Skin epidermis (tissue), 12 donors: ENCODE results near the gene CLASP1.
"Not testable (repeated sequence)": the region's sequence is repeated elsewhere in the genome, so short reads cannot be mapped to it uniquely, and the experiment has no call there.

ENCODE experiments used
- H3K27ac ChIP-seq, 21 experiments: fragments of 200-600 bp; sonication (generic) in 11 of 21; one replicate each; pipeline ENCODE4 v1.5.0; 2020; ENCODE audit warnings: mild to moderate bottlenecking in 3 of 21, inconsistent platforms in 2 of 21, moderate library complexity in 2 of 21
- H3K4me3 ChIP-seq, 7 experiments: fragments of 200-600 bp; sonication (generic) in 2 of 7; one replicate each; pipeline ENCODE4 v1.5.0; 2020; ENCODE audit warnings: inconsistent platforms in 2 of 7, mild to moderate bottlenecking in 2 of 7, moderate library complexity in 1 of 7

Gene CLASP1

GRCh38 chr2:121561617-121562268 is 87.5 kb downstream of the CLASP1 start:
- Histone ChIP-seq H3K4me3 (no peak overlapping the region), H3K27ac (no peak overlapping the region)

- no peak overlapping the region for H3K4me3 ChIP-seq
- no peak overlapping the region for H3K27ac ChIP-seq
Measured at GRCh38 chr2:121558329-121558728, 90.9 kb downstream of the CLASP1 start.

- Histone ChIP-seq H3K4me3 (no peak overlapping the region), H3K27ac (no peak overlapping the region)
Measured at GRCh38 chr2:121555008-121555407, 94.3 kb downstream of the CLASP1 start.

GRCh38 chr2:121552477-121553180 is 96.6 kb downstream of the CLASP1 start:
- not testable (repeated sequence) for H3K4me3 ChIP-seq, H3K27ac ChIP-seq

- Histone ChIP-seq H3K27ac (no peak overlapping the region), H3K4me3 (no peak overlapping the region)
Measured at GRCh38 chr2:121550669-121551068, 98.6 kb downstream of the CLASP1 start.

GRCh38 chr2:121547646-121548045 is 101.6 kb downstream of the CLASP1 start:
- no peak overlapping the region for H3K4me3 ChIP-seq

GRCh38 chr2:121545913-121546312 is 103.3 kb downstream of the CLASP1 start:
- Histone ChIP-seq H3K27ac (no peak overlapping the region), H3K4me3 (no peak overlapping the region)

More at GRCh38 chr2:121547646-121548045, 101.6 kb downstream of the CLASP1 start:
- no peak overlapping the region for H3K27ac ChIP-seq

GRCh38 chr2:121545257-121545656 is 104.0 kb downstream of the CLASP1 start:
- no peak overlapping the region for H3K27ac ChIP-seq
- no peak overlapping the region for H3K4me3 ChIP-seq

- no peak overlapping the region for H3K27ac ChIP-seq
- H3K4me3 ChIP-seq: no peak overlapping the region
Measured at GRCh38 chr2:121541495-121541894, 107.8 kb downstream of the CLASP1 start.

GRCh38 chr2:121539750-121540469 is 109.4 kb downstream of the CLASP1 start:
- no peak overlapping the region for H3K4me3 ChIP-seq
- peak overlapping the region in 2 of 21 experiments; percentile 22 to 36 for H3K27ac ChIP-seq

GRCh38 chr2:121536850-121537557 is 112.3 kb downstream of the CLASP1 start:
- Histone ChIP-seq H3K4me3 (no peak overlapping the region), H3K27ac (no peak overlapping the region)

GRCh38 chr2:121536347-121536746 is 112.9 kb downstream of the CLASP1 start:
- Histone ChIP-seq H3K4me3 (no peak overlapping the region), H3K27ac (no peak overlapping the region)

GRCh38 chr2:121534007-121534406 is 115.3 kb downstream of the CLASP1 start:
- no peak overlapping the region for H3K4me3 ChIP-seq
- no peak overlapping the region for H3K27ac ChIP-seq

- H3K27ac ChIP-seq: no peak overlapping the region
- H3K4me3 ChIP-seq: no peak overlapping the region
Measured at GRCh38 chr2:121532894-121533293, 116.4 kb downstream of the CLASP1 start.

GRCh38 chr2:121532347-121532766 is 116.9 kb downstream of the CLASP1 start:
- no peak overlapping the region for H3K4me3 ChIP-seq
- peak overlapping the region in 7 of 21 experiments; percentile 9 to 100 (median 99) for H3K27ac ChIP-seq

- peak overlapping the region; percentile 86 to 100 (median 99) for H3K27ac ChIP-seq
- peak overlapping the region; percentile 71 to 80 (median 76) for H3K4me3 ChIP-seq
Measured at GRCh38 chr2:121530212-121530705, 119.0 kb downstream of the CLASP1 start.

- Histone ChIP-seq H3K27ac (peak overlapping the region in 20 of 21 experiments; percentile 93 to 100 (median 99)), H3K4me3 (peak overlapping the region; percentile 71 to 80 (median 76))
Measured at GRCh38 chr2:121529439-121530211, 119.6 kb downstream of the CLASP1 start.

GRCh38 chr2:121527009-121527682 is 122.1 kb downstream of the CLASP1 start:
- Histone ChIP-seq H3K27ac (peak overlapping the region in 1 of 21 experiments; percentile 37), H3K4me3 (no peak overlapping the region)
